IPS-15b (cell line): ENCODE results near the gene KCNK1.
"Not testable (repeated sequence)": the region's sequence is repeated elsewhere in the genome, so short reads cannot be mapped to it uniquely, and the experiment has no call there.

ENCODE experiments used
- H3K27me3 ChIP-seq: one replicate; pipeline ENCODE4 v1.6.1; 2013; ENCODE audit warnings: low read length; ENCODE audit not compliant: control insufficient read depth, insufficient read depth
- H3K36me3 ChIP-seq: one replicate; pipeline ENCODE4 v1.6.1; 2013; ENCODE audit warnings: low read length; ENCODE audit not compliant: control insufficient read depth, insufficient read depth
- H3K4me1 ChIP-seq: one replicate; pipeline ENCODE4 v1.6.1; 2013; ENCODE audit warnings: mild to moderate bottlenecking, low read length; ENCODE audit not compliant: control insufficient read depth, insufficient read depth
- H3K4me3 ChIP-seq: one replicate; pipeline ENCODE4 v1.5.1; 2013; ENCODE audit warnings: low read depth, low read length
- H3K9ac ChIP-seq: one replicate; pipeline ENCODE4 v1.6.1; 2013; ENCODE audit warnings: low read depth, mild to moderate bottlenecking, low read length
- H3K9me3 ChIP-seq: one replicate; pipeline ENCODE4 v1.6.1; 2013; ENCODE audit warnings: mild to moderate bottlenecking, low read length; ENCODE audit not compliant: control insufficient read depth, insufficient read depth

KCNK1 gene

DNA sequence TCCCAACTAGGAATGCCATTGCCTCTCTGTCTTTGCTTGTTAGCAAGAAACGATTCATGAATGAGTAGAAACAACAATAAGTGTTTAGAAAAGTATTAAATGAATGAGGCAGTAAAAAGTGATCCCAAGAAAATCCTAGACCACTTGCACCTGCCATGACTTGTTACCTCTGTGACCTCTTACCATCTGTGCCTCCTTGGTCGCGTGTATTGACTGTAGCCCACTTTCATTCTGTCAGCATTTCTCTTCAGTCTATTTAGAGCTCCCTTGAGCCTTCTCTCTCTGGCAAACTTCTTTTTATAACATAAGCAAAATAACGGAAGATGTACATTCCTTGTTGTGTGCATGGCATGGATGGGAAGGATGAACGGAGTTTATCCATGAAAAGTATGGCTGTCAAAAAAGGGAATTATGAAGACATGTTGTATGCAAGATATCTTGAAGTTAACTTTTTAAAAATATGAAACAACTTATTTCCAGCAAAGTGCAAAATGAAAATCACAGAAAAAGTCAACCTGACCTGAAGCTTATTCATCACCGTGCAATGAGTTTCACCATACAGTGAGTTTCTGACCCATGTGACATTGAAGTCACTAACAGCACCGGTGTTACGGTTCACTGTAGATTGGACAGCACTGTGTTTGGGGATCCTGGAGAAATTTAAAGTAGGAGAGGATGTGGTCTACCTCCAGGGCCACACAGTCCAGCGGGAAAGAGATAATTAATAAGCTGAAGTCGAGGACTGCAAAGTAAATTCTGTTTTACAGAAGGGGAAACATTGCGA lies 47.7 kb downstream of the KCNK1 start:
- Histone ChIP-seq H3K36me3 (no peaks in the 10 kb centered on the region), H3K4me3 (no peak overlapping the region), H3K4me1 (no peaks in the 10 kb centered on the region), H3K9me3 (no peaks in the 10 kb centered on the region), H3K9ac (no peak overlapping the region), H3K27me3 (no peaks in the 10 kb centered on the region)

DNA sequence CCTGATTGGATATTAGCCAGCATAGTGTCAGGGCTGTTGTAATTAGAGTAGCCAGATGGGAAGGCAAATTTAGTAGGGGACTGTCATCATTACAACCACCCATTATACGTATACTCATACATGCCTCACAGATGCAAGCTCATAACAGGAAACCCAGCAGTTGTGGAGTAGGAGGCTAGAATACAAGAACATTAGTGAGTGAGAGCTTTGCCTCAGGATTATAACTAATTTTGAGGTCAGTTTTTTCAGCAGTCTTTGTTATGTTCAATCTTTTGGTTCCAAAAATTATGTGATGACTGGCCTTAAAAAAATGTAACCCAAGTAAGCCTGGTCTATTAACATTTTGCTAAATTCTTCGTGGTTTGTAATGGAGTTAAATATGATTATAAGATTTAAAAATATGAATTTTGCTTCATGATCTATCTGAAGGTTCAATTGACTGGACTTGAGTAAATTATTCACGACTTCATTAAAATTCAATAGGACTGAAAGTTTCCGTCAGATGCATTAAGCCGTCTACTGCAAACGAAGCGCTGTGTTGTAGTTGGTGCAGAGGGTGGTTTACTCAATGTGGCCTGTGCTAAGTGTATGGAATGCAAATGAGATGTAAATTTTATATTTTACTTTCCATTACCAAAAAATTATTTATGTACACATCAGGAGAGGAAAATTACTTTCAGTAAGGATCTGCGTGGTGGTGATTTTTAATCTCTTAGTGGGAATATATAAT lies 48.8 kb downstream of the KCNK1 start:
- H3K4me3 ChIP-seq, result no peak overlapping the region
- no peaks in the 10 kb centered on the region for H3K9me3 ChIP-seq
- H3K36me3 ChIP-seq, result no peaks in the 10 kb centered on the region
- no peaks in the 10 kb centered on the region for H3K27me3 ChIP-seq
- H3K4me1 ChIP-seq, result no peaks in the 10 kb centered on the region
- H3K9ac ChIP-seq, result no peak overlapping the region

DNA sequence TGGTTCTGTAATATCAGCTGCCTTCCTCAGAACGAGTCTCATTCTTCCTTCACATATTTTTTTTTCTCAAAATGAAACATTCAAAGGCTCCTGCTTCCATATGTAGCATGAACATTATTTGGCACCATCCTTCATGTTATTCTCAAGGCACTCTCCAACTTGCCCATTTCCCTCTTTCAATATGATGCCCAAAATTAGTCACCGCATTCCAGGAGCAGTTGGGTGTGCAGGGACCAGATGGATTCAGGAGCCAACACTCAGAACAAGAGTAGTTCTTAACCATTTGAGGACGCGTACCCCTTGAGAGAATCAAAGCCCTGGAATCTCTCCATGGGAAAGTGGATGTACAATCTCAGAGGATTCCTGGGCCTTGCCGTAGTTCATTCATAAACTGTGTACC lies 50.3 kb downstream of the KCNK1 start:
- no peaks in the 10 kb centered on the region for H3K9me3 ChIP-seq
- no peaks in the 10 kb centered on the region for H3K27me3 ChIP-seq
- no peaks in the 10 kb centered on the region for H3K4me1 ChIP-seq
- H3K36me3 ChIP-seq, result no peaks in the 10 kb centered on the region
- no peak overlapping the region for H3K9ac ChIP-seq
- no peak overlapping the region for H3K4me3 ChIP-seq

DNA sequence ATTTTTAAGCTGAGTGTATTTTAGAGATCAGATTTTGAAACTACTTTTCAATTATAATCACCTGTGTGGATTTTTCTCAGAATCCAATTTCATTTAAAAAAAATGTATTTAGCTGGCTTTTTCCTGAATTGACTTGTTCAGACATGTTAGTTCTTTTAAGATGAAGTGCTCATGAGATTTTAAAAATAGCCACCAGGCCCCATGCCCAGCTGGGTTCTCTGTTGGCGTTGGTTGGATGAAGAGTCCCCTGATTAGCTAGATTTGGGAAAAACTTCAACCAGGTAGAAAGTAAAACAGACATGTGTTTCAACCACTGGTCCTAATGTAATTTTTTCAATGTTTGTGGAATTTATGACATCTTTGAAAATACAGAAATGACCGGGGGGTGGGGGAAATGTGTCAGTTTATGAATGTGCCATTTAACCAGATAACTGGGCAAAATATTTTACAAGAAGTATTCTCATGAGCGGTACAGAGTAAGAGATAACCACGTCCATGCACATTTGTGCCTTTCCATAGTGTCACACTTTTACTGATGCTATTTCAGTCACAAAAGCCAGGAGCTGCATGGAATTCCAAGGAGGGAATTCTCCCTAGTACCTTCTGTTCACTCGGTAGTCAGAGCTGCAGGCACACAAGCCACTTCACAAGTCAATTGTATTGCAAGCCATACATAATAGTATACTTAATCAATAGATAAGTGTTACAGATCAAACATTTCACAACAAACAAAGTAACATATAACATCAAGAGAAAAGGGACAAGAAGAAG lies 51.1 kb downstream of the KCNK1 start:
- no peak overlapping the region for H3K9ac ChIP-seq
- H3K9me3 ChIP-seq, result no peaks in the 10 kb centered on the region
- no peaks in the 10 kb centered on the region for H3K4me1 ChIP-seq
- H3K36me3 ChIP-seq, result no peaks in the 10 kb centered on the region
- no peak overlapping the region for H3K4me3 ChIP-seq
- H3K27me3 ChIP-seq, result no peaks in the 10 kb centered on the region

DNA sequence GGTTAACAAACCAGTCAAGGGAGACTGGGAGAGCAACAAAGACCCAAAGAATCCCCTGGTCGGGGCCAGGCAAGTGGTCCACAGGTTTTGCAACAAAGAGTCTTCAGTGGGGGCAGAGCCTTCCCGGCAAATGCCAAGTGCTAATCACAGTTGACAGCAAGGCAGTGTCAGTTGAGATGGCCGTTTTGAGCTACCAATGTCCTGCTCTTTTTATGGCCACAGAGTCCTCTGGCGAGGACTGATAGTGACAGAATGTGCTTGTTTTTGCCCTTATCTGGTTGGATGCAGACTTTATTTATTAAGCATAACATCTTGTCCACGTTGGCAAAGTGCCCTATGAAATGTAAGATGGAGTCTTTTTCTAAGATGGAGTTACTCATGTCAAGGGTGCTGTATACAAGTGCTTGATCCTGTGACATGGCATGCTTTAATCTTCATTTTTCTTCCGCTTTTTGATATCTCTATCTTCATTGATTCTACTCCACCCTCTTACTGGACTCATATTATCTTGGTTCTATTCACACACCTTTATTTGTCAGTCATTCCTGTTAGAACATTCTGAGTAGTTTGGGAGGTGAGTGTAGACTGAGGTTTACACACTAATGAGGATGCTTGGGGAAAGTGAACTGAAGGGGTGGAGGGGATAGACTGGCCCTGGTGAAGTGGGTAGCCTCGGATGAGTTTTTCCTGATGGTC lies 51.8 kb downstream of the KCNK1 start:
- Histone ChIP-seq H3K36me3 (no peaks in the 10 kb centered on the region), H3K9me3 (no peaks in the 10 kb centered on the region), H3K4me1 (no peaks in the 10 kb centered on the region), H3K9ac (no peak overlapping the region), H3K27me3 (no peaks in the 10 kb centered on the region), H3K4me3 (no peak overlapping the region)

DNA sequence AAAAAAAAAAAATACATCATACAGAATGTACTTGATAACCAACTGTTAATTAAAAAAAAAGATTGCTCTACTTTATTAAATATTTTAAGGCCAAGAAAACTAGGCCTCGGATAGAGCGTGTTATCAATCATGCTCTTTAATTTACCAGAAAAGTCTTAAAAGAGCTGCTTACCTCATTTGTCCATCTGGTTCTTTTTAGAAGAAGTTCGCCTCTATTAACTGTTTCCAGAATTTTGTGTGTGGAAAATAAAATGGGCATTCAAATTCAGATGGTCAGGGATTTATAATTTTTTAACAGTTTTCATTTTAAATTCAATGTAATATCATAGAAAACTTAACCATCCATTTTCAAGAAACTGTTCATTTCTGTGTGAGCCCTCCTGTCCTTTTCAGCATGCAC lies 53.8 kb downstream of the KCNK1 start:
- Histone ChIP-seq H3K27me3 (no peaks in the 10 kb centered on the region), H3K36me3 (peaks cover 3% of the 10 kb centered on the region), H3K4me3 (no peak overlapping the region), H3K4me1 (no peaks in the 10 kb centered on the region), H3K9me3 (no peaks in the 10 kb centered on the region), H3K9ac (no peak overlapping the region)

DNA sequence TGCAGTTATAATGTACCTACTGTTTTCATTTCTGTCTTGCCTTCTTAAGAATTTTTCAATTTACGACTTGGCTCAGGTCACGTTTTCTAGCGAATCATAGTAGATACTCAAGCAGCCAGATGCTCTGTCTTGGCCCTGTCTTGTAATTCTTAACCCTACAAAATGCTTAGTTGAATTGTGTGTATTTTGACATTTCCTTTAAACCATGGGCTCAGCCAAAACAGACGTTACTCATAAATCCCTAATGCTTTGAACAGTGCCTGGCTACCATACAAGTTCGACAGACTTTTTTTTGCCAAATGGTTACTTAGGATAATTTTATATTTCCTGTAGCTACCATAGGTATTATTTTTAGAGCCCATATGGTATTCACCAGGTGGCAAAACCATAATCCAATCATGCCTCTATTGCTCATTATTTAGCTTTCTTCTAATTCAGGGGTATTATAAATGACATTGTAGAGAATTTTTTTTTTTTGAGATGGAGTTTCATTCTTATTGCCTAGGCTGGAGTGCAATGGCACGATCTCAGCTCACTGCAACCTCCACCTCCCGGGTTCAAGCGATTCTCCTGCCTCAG lies 54.3 kb downstream of the KCNK1 start:
- Histone ChIP-seq H3K9ac (no peak overlapping the region), H3K27me3 (no peaks in the 10 kb centered on the region), H3K4me3 (no peak overlapping the region), H3K4me1 (no peaks in the 10 kb centered on the region), H3K36me3 (peaks cover 3% of the 10 kb centered on the region), H3K9me3 (no peaks in the 10 kb centered on the region)

DNA sequence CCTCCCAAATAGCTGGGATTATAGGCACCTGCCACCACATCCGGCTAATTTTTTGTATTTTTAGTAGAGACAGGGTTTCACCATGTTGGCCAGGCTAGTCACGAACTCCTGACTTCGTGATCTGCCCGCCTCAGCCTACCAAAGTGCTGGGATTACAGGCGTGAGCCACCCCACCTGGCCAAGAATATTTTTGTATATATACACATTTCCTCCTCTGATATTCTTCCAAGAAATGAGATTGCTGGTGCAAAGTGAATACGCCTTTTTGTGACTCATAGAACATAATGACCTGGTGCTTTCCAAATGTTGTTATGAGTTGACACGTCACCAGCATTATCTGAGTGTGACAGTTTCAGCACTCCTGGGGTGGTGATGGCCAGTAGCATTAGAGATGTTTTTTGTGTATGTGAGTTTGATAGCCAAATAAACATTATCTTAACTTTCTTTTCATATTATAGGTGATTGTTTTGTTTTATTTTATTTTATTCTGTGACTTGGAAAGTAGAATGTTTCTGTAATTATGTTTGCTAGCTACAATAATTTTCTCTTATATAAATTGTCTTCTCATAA lies 54.9 kb downstream of the KCNK1 start:
- Histone ChIP-seq H3K9me3 (no peaks in the 10 kb centered on the region), H3K4me3 (no peak overlapping the region), H3K4me1 (no peaks in the 10 kb centered on the region), H3K36me3 (peaks cover 3% of the 10 kb centered on the region), H3K27me3 (no peaks in the 10 kb centered on the region), H3K9ac (no peak overlapping the region)

DNA sequence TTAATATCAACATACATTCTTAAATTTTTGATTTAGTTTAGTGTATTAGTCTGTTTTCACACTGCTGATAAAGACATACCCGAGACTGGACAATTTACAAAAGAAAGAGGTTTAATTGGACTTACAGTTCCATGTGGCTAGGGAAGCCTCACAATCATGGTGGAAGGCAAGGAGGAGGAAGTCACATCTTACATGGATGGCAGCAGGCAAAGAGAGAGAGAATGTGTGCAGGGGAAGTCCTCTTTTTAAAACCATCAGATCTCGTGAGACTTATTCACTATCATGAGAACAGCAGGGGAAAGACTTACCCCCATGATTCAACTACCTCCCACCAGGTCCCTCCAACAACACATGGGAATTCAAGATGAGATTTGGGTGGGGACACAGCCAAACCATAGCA lies 56.5 kb downstream of the KCNK1 start:
- H3K9ac ChIP-seq, H3K4me1 ChIP-seq, H3K36me3 ChIP-seq, H3K9me3 ChIP-seq, H3K4me3 ChIP-seq, H3K27me3 ChIP-seq: not testable (repeated sequence)

DNA sequence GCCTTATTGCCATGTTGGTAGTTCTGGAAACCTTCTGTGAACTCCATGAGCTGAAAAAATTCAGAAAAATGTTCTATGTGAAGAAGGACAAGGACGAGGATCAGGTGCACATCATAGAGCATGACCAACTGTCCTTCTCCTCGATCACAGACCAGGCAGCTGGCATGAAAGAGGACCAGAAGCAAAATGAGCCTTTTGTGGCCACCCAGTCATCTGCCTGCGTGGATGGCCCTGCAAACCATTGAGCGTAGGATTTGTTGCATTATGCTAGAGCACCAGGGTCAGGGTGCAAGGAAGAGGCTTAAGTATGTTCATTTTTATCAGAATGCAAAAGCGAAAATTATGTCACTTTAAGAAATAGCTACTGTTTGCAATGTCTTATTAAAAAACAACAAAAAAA lies 57.4 kb downstream of the KCNK1 start:
- peaks cover 3% of the 10 kb centered on the region for H3K36me3 ChIP-seq
- H3K27me3 ChIP-seq, result no peaks in the 10 kb centered on the region
- H3K4me1 ChIP-seq, result no peaks in the 10 kb centered on the region

DNA sequence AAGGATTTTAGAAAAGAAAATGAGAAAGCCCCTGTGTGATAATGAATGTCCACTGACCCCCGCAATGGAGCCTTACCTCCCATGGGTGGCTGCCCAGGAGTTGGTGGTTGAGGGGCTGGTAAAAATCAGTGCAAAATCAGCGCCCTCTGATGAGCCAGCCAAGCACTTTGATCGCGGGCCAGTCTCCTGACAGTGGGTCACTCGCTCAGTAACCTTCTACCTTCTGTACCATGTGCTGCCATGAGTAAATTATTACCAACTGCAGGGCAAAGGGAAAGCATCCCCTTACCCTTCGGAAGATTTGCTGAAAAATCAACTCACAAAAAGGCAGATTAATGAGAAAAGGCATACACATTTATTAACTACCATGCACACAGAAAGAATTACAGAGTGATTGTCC lies 58.8 kb downstream of the KCNK1 start:
- H3K4me1 ChIP-seq, result no peaks in the 10 kb centered on the region
- H3K4me3 ChIP-seq, result no peak overlapping the region
- H3K27me3 ChIP-seq, result no peaks in the 10 kb centered on the region
- H3K9me3 ChIP-seq, result no peaks in the 10 kb centered on the region
- H3K36me3 ChIP-seq, result peaks cover 3% of the 10 kb centered on the region
- no peak overlapping the region for H3K9ac ChIP-seq

More for the DNA sequence above, 57.4 kb downstream of the KCNK1 start:
- H3K4me3 ChIP-seq, result no peak overlapping the region
- no peak overlapping the region for H3K9ac ChIP-seq
- H3K9me3 ChIP-seq, result no peaks in the 10 kb centered on the region
